MM.1S (cell line): ENCODE results near the gene TBRG1.

Experiments
- EZH2 ChIP-seq: fragments of 300-600 bp; sonication (generic); optimal IDR thresholded peaks from 2 replicates; pipeline ENCODE3; 2017; ENCODE audit warnings: low read depth, mild to moderate bottlenecking, antibody characterized with exemption, low read length, mixed read lengths
- EZH2phosphoT487 ChIP-seq: fragments of 300-600 bp; sonication (generic); IDR thresholded peaks from 2 replicates; pipeline ENCODE4 v1.6.1; 2018; ENCODE audit warnings: antibody characterized with exemption, low read length
- TF ChIP-seq, protein P1 (sequence below): fragments of 300-600 bp; sonication (generic); IDR thresholded peaks from 2 replicates; pipeline ENCODE4 v1.5.1; 2016; ENCODE audit warnings: antibody characterized with exemption, low read length, mixed read lengths

GRCh38 chr11:124670732-124671131 is 48.1 kb downstream of the TBRG1 start:
- TF ChIP-seq, protein P1, sequence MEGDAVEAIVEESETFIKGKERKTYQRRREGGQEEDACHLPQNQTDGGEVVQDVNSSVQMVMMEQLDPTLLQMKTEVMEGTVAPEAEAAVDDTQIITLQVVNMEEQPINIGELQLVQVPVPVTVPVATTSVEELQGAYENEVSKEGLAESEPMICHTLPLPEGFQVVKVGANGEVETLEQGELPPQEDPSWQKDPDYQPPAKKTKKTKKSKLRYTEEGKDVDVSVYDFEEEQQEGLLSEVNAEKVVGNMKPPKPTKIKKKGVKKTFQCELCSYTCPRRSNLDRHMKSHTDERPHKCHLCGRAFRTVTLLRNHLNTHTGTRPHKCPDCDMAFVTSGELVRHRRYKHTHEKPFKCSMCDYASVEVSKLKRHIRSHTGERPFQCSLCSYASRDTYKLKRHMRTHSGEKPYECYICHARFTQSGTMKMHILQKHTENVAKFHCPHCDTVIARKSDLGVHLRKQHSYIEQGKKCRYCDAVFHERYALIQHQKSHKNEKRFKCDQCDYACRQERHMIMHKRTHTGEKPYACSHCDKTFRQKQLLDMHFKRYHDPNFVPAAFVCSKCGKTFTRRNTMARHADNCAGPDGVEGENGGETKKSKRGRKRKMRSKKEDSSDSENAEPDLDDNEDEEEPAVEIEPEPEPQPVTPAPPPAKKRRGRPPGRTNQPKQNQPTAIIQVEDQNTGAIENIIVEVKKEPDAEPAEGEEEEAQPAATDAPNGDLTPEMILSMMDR = peak; percentile 18
- TF ChIP-seq EZH2phosphoT487 (no peak), EZH2 (no peak)
